ENCODE results near the gene LOC128125822.

Gene LOC128125822

GRCh38 chr6:63580704-63580961, 8.4 kb downstream of the LOC128125822 start:
- no peak overlapping the region for H3K27ac ChIP-seq (ENCODE audit: low read depth, low read length)
- POLR2A ChIA-PET, result no interaction called here
- CTCF ChIA-PET, result no interaction called here

More at GRCh38 chr6:63580704-63580961, 8.4 kb downstream of the LOC128125822 start:
- no peaks in the 10 kb centered on the region for H3K9me3 ChIP-seq (ENCODE audit: control insufficient read depth in 1 of 2, insufficient read depth in 1 of 2, low read depth in 1 of 2, low read length in 2 of 2)
- RAD21 ChIA-PET (ENCODE audit: low non-redundant PET in 1 of 2, low total read pairs in 2 of 2, uncharacterized antibody in 2 of 2, unreplicated experiment in 2 of 2), result no interaction called here
- no peak for TF ChIP-seq REST (IDR thresholded peaks at IDR 0.05; ENCODE audit: low read depth)
- no peak for TF ChIP-seq FOSL1 (IDR thresholded peaks at IDR 0.05; ENCODE audit: low read depth)
- no peak for TF ChIP-seq CTCF (IDR thresholded peaks at IDR 0.05 in 2 of 3, conservative IDR thresholded peaks at IDR 0.05 in 1 of 3; ENCODE audit: borderline replicate concordance in 1 of 3, insufficient read depth in 1 of 3, low read depth in 2 of 3, low read length in 2 of 3)
- TF ChIP-seq CEBPB (IDR thresholded peaks at IDR 0.05; ENCODE audit: low read depth), result no peak
- TF ChIP-seq ATF3 (IDR thresholded peaks at IDR 0.05), result no peak
- no peak for TF ChIP-seq POLR2A (IDR thresholded peaks at IDR 0.05; ENCODE audit: borderline replicate concordance, extremely low read depth, insufficient read depth, insufficient read length)
- TF ChIP-seq ZNF274 (IDR thresholded peaks at IDR 0.05; ENCODE audit: low read depth, low read length), result no peak
- no peak for TF ChIP-seq RAD21 (IDR thresholded peaks at IDR 0.05; ENCODE audit: low read depth)
- H3K4me2 ChIP-seq (ENCODE audit: low read length), result no peak overlapping the region
- DNase-seq (ENCODE audit: low read depth, low spot score) (no peak), ATAC-seq (no peak)
- peaks cover 39% of the 10 kb centered on the region for H4K20me1 ChIP-seq (ENCODE audit: insufficient read depth)
- no peaks in the 10 kb centered on the region; a peak in 1 of 4 replicates for H3K4me1 ChIP-seq (ENCODE audit: control insufficient read depth in 1 of 2, insufficient read depth in 2 of 2, low read length in 2 of 2)
- no peak overlapping the region for H2AFZ ChIP-seq (ENCODE audit: low read depth, low read length, poor library complexity, severe bottlenecking)
- H3K4me3 ChIP-seq (replicated peaks in 1 of 2; ENCODE audit: low read depth in 1 of 2, low read length in 2 of 2), result no peak overlapping the region
- peaks cover 78% of the 10 kb centered on the region for H3K79me2 ChIP-seq (ENCODE audit: insufficient read depth, low read length)
- no peak overlapping the region for H3K9ac ChIP-seq (ENCODE audit: low read length)
- no TSS peak for BruUV-seq (replicated peaks)
- intact Hi-C loops (cut with micrococcal nuclease), result no loop called here
- no peaks in the 10 kb centered on the region for H3K27me3 ChIP-seq (ENCODE audit: insufficient read depth, low read length)
- H3K9me2 ChIP-seq (ENCODE audit: insufficient read depth), result no peaks in the 10 kb centered on the region
- H3K36me3 ChIP-seq (ENCODE audit: control insufficient read depth in 1 of 2, insufficient read depth in 2 of 2, low read length in 2 of 2), result peaks cover 76 to 80% of the 10 kb centered on the region in 2 experiments

Data from HCT116 (cell line).